Left ventricle myocardium inferior (tissue), 1 donor: ENCODE measurements around the gene CUBN. TPM values are rescaled to one million over a fixed set of nuclear protein-coding genes. Genes with fewer than 3 reads are reported as not detected.

ENCODE experiments used
- DNase-seq: peaks from one replicate; pipeline ENCODE4 v3.0.0-alpha.2; 2020
- H3K27ac ChIP-seq: fragments of 200-600 bp; replicated peaks from 2 replicates; pipeline ENCODE4 v1.8.0; 2021
- H3K27me3 ChIP-seq: fragments of 200-600 bp; 2 replicates; pipeline ENCODE4 v1.8.0; 2021; ENCODE audit warnings: low read depth
- H3K36me3 ChIP-seq: fragments of 200-600 bp; 2 replicates; pipeline ENCODE4 v1.8.0; 2021
- H3K4me1 ChIP-seq: fragments of 200-600 bp; 2 replicates; pipeline ENCODE4 v1.8.0; 2021
- H3K4me3 ChIP-seq: fragments of 200-600 bp; 2 replicates; pipeline ENCODE4 v1.8.0; 2021; ENCODE audit warnings: mild to moderate bottlenecking, moderate library complexity
- H3K9me3 ChIP-seq: fragments of 200-600 bp; replicated peaks from 2 replicates; pipeline ENCODE4 v1.8.0; 2021
- CTCF ChIP-seq: fragments of 200-600 bp; IDR thresholded peaks from 2 replicates; pipeline ENCODE4 v1.8.0; 2021; ENCODE audit warnings: antibody characterized with exemption, mild to moderate bottlenecking, borderline replicate concordance
- intact Hi-C: fragments of 100-400 bp; cut with micrococcal nuclease; formaldehyde crosslinking; loops from one replicate; pipeline ENCODE4 v1.11.0; 2022
- total RNA-seq: library from RNA; stranded (reverse); fragmentation: NEBNext Ultra II Directional; extraction: Animal tissue kit (Norgen Biotek cat#: 25700); gene quantifications from one replicate; pipeline ENCODE4 v1.2.1, GENCODE V29; 2021
- donor health status: DM: no; HTN: yes; CAD: no; lungs with severe emphysema.

The CUBN gene
- total RNA-seq, 1 donor from 2014 or later: 0.44 TPM

- Histone ChIP-seq H3K4me3 (no peak overlapping the region), H3K27me3 (no peaks in the 10 kb centered on the region), H3K4me1 (peaks cover 32% of the 10 kb centered on the region), H3K27ac (peak overlapping the region; percentile 81), H3K36me3 (no peaks in the 10 kb centered on the region), H3K9me3 (no peaks in the 10 kb centered on the region)
- DNase-seq: no peak
- no peak for TF ChIP-seq CTCF
- intact Hi-C loops: no loop called here
Measured at GRCh38 chr10:16987976-16988610, 141.5 kb downstream of the CUBN start.

- DNase-seq: no peak
- Histone ChIP-seq H3K4me3 (no peak overlapping the region), H3K9me3 (no peaks in the 10 kb centered on the region), H3K36me3 (no peaks in the 10 kb centered on the region), H3K27ac (peak overlapping the region; percentile 81), H3K4me1 (peaks cover 24% of the 10 kb centered on the region), H3K27me3 (no peaks in the 10 kb centered on the region)
- no peak for TF ChIP-seq CTCF
- intact Hi-C loops: no loop called here
Measured at GRCh38 chr10:16987206-16987621, 142.4 kb downstream of the CUBN start.

GRCh38 chr10:16986406-16987205 lies 143.0 kb downstream of the CUBN start:
- intact Hi-C loops: no loop called here
- no peak overlapping the region for H3K4me3 ChIP-seq
- H3K27me3 ChIP-seq: no peaks in the 10 kb centered on the region
- no peak for DNase-seq
- TF ChIP-seq CTCF: no peak
- no peaks in the 10 kb centered on the region for H3K9me3 ChIP-seq
- H3K36me3 ChIP-seq: no peaks in the 10 kb centered on the region
- H3K27ac ChIP-seq: peak overlapping the region; percentile 81
- peaks cover 23% of the 10 kb centered on the region for H3K4me1 ChIP-seq

DNA sequence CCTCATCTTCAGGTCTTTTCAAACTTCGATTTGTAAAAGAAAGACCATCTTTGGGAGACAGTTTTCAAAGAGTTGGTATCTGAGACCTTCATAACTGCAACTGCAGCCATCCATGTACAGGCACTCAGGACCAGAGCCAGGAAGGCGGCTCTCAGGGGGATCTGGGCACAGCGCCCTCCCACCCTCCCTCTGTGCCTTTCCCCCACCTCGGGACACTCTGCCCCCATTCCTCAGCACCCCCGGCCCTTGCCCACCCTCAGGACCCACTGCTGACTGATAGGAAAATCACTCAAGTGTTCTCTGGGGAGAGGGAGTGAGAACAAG lies 143.6 kb downstream of the CUBN start:
- intact Hi-C loops: no loop called here
- no peak for TF ChIP-seq CTCF
- no peaks in the 10 kb centered on the region for H3K27me3 ChIP-seq
- H3K9me3 ChIP-seq: no peaks in the 10 kb centered on the region
- DNase-seq: no peak
- H3K36me3 ChIP-seq: no peaks in the 10 kb centered on the region
- H3K4me3 ChIP-seq: no peak overlapping the region
- peaks cover 23% of the 10 kb centered on the region for H3K4me1 ChIP-seq
- H3K27ac ChIP-seq: peak overlapping the region; percentile 81

- no peaks in the 10 kb centered on the region for H3K9me3 ChIP-seq
Measured at GRCh38 chr10:16984242-16984641, 145.4 kb downstream of the CUBN start.

More at GRCh38 chr10:16984242-16984641, 145.4 kb downstream of the CUBN start:
- intact Hi-C loops: no loop called here
- Histone ChIP-seq H3K27me3 (no peaks in the 10 kb centered on the region), H3K27ac (no peak overlapping the region), H3K4me1 (peaks cover 23% of the 10 kb centered on the region), H3K4me3 (no peak overlapping the region), H3K36me3 (no peaks in the 10 kb centered on the region)
- DNase-seq: no peak
- TF ChIP-seq CTCF: no peak
